ENCODE results near the gene NMNAT2. TPM values are rescaled to one million over a fixed set of nuclear protein-coding genes. Genes with fewer than 3 reads are reported as not detected.

Gene NMNAT2
- total RNA-seq, 2 donors from 2014 or later: 1.0 to 1.3 TPM

GRCh38 chr1:183319606-183320005, 98.6 kb downstream of the NMNAT2 start:
- TF ChIP-seq POLR2A (IDR thresholded peaks at IDR 0.05) (no peak), CTCF (IDR thresholded peaks at IDR 0.05) (no peak)
- H3K36me3 ChIP-seq (replicated peaks in 1 of 2; ENCODE audit: insufficient read depth in 1 of 2, low read depth in 2 of 2): no peaks in the 10 kb centered on the region
- no peaks in the 10 kb centered on the region for H3K27me3 ChIP-seq
- WGBS, 2 donors: 42 to 50% methylated on average over 4 of the region's 4 CpGs
- no peak overlapping the region for H3K27ac ChIP-seq
- no peak overlapping the region for H3K4me3 ChIP-seq
- peaks cover 12% of the 10 kb centered on the region for H3K4me1 ChIP-seq
- DNase-seq: no peak
- no peak for ATAC-seq
- intact Hi-C loops (cut with DNase I): loop anchor here (5.0 kb wide), 1 partner anchor 42 kb away; no protein-coding TSS in a partner anchor
- no peaks in the 10 kb centered on the region for H3K9me3 ChIP-seq

- Histone ChIP-seq H3K4me1 (peaks cover 12% of the 10 kb centered on the region), H3K27ac (peak overlapping the region in 1 of 4 donors; percentile 75), H3K9me3 (no peaks in the 10 kb centered on the region), H3K36me3 (replicated peaks in 1 of 2; ENCODE audit: insufficient read depth in 1 of 2, low read depth in 2 of 2) (no peaks in the 10 kb centered on the region), H3K27me3 (no peaks in the 10 kb centered on the region), H3K4me3 (no peak overlapping the region)
- intact Hi-C loops (cut with DNase I): no loop called here
- DNase-seq: no peak
- no peak for ATAC-seq
- no peak for TF ChIP-seq CTCF (IDR thresholded peaks at IDR 0.05)
- TF ChIP-seq POLR2A (IDR thresholded peaks at IDR 0.05): no peak
- WGBS, 2 donors: 83 to 89% methylated on average over 4 of the region's 4 CpGs
Observed at GRCh38 chr1:183319051-183319450, 99.1 kb downstream of the NMNAT2 start.

- ATAC-seq (peak; percentile 99), DNase-seq (peak; percentile 75 to 88 (median 84))
- intact Hi-C loops (cut with DNase I): no loop called here
- Histone ChIP-seq H3K4me1 (peaks cover 12% of the 10 kb centered on the region), H3K4me3 (no peak overlapping the region), H3K27me3 (no peaks in the 10 kb centered on the region), H3K36me3 (replicated peaks in 1 of 2; ENCODE audit: insufficient read depth in 1 of 2, low read depth in 2 of 2) (no peaks in the 10 kb centered on the region), H3K9me3 (no peaks in the 10 kb centered on the region), H3K27ac (peak overlapping the region; percentile 42 to 75 (median 64))
- WGBS, 2 donors: 17 to 20% methylated on average over 4 of the region's 4 CpGs
- TF ChIP-seq POLR2A (IDR thresholded peaks at IDR 0.05) (no peak), CTCF (IDR thresholded peaks at IDR 0.05) (peak; percentile 25 to 84 (median 67))
Observed at GRCh38 chr1:183318433-183318832, 99.7 kb downstream of the NMNAT2 start.

- 69 to 79% methylated on average over 6 of the region's 6 CpGs for WGBS, 2 donors
- intact Hi-C loops (cut with DNase I): no loop called here
- DNase-seq: no peak
- Histone ChIP-seq H3K27ac (no peak overlapping the region), H3K27me3 (no peaks in the 10 kb centered on the region), H3K9me3 (no peaks in the 10 kb centered on the region), H3K36me3 (replicated peaks in 1 of 2; ENCODE audit: insufficient read depth in 1 of 2, low read depth in 2 of 2) (no peaks in the 10 kb centered on the region), H3K4me3 (no peak overlapping the region), H3K4me1 (peaks cover 19% of the 10 kb centered on the region)
- no peak for TF ChIP-seq CTCF (IDR thresholded peaks at IDR 0.05)
- no peak for ATAC-seq
Observed at GRCh38 chr1:183315991-183316758, 102.0 kb downstream of the NMNAT2 start.

- WGBS, 2 donors: 95 to 98% methylated on average over 3 of the region's 3 CpGs
Observed at GRCh38 chr1:183313063-183313462, 105.1 kb downstream of the NMNAT2 start.

More at GRCh38 chr1:183313063-183313462, 105.1 kb downstream of the NMNAT2 start:
- TF ChIP-seq CTCF (IDR thresholded peaks at IDR 0.05) (no peak), POLR2A (IDR thresholded peaks at IDR 0.05) (no peak)
- H3K4me3 ChIP-seq: no peak overlapping the region
- ATAC-seq (no peak), DNase-seq (no peak)
- H3K36me3 ChIP-seq (replicated peaks in 1 of 2; ENCODE audit: insufficient read depth in 1 of 2, low read depth in 2 of 2): no peaks in the 10 kb centered on the region
- intact Hi-C loops (cut with DNase I): no loop called here
- H3K9me3 ChIP-seq: no peaks in the 10 kb centered on the region
- peaks cover 23% of the 10 kb centered on the region for H3K4me1 ChIP-seq
- H3K27me3 ChIP-seq: no peaks in the 10 kb centered on the region
- no peak overlapping the region for H3K27ac ChIP-seq

Data from body of pancreas (tissue), 4 donors.